Tibial nerve (tissue), 3 donors: ENCODE results near the gene SCN8A.

Source experiments
- POLR2A ChIP-seq, 2 donors: fragments of 450-650 bp; IDR thresholded peaks; one replicate each; pipeline ENCODE4 v1.6.1; 2017; ENCODE audit warnings: antibody characterized with exemption in 2 of 2, mild to moderate bottlenecking in 2 of 2, moderate library complexity in 2 of 2
- TF ChIP-seq, protein P1 (sequence below), 5 experiments: fragments of 200-600 bp in 3 of 5; fragments of 450-650 bp in 2 of 5; sonication (generic) in 3 of 5; IDR thresholded peaks; one replicate each; pipeline ENCODE4 v1.5.1; 2016 to 2019; ENCODE audit warnings: antibody characterized with exemption in 5 of 5, mild to moderate bottlenecking in 3 of 5, moderate library complexity in 2 of 5

DNA sequence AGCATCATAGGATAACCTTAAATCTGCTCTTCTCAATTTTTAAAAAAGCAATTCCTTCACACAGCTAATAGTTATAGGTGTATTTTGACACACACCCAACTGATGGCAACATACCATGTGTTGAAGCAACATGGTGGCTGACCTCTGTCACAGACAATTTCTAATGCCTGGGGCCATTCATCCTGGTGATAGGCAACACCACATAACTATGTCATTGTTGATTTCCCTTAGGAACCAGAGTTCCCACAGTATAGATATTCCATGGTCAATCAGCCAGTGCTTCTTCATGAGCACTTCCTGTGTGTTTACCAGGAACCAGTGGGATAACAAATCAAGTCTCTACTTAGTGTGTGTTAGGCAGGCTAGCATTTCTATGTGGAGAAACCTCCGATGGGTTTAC, 169.2 kb downstream of the SCN8A start:
- TF ChIP-seq POLR2A (IDR thresholded peaks at IDR 0.05), result no peak
- TF ChIP-seq, protein P1, sequence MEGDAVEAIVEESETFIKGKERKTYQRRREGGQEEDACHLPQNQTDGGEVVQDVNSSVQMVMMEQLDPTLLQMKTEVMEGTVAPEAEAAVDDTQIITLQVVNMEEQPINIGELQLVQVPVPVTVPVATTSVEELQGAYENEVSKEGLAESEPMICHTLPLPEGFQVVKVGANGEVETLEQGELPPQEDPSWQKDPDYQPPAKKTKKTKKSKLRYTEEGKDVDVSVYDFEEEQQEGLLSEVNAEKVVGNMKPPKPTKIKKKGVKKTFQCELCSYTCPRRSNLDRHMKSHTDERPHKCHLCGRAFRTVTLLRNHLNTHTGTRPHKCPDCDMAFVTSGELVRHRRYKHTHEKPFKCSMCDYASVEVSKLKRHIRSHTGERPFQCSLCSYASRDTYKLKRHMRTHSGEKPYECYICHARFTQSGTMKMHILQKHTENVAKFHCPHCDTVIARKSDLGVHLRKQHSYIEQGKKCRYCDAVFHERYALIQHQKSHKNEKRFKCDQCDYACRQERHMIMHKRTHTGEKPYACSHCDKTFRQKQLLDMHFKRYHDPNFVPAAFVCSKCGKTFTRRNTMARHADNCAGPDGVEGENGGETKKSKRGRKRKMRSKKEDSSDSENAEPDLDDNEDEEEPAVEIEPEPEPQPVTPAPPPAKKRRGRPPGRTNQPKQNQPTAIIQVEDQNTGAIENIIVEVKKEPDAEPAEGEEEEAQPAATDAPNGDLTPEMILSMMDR (IDR thresholded peaks at IDR 0.05), result no peak
